Loucy (cell line): ENCODE measurements around the gene GPRIN2.

ENCODE experiments used
- H2AFZ ChIP-seq: fragments of 200-600 bp; sonication (generic); 2 replicates; pipeline ENCODE4 v1.6.0; 2016; ENCODE audit warnings: antibody characterized with exemption, mild to moderate bottlenecking, low read length, moderate library complexity
- H3F3A ChIP-seq: fragments of 200-600 bp; 2 replicates; pipeline ENCODE4 v1.6.0; 2016; ENCODE audit warnings: antibody characterized with exemption, low read depth, mild to moderate bottlenecking
- H3K27me3 ChIP-seq: fragments of 200-600 bp; sonication (generic); 2 replicates; pipeline ENCODE4 v1.6.1; 2014; ENCODE audit warnings: low read length, mild to moderate bottlenecking; ENCODE audit not compliant: insufficient read depth, poor library complexity, severe bottlenecking
- H3K36me3 ChIP-seq: fragments of 200-600 bp; sonication (generic); 2 replicates; pipeline ENCODE4 v1.6.1; 2016; ENCODE audit warnings: low read length; ENCODE audit not compliant: insufficient read depth
- H3K4me1 ChIP-seq: fragments of 200-600 bp; sonication (generic); 2 replicates; pipeline ENCODE4 v1.5.1; 2014; ENCODE audit warnings: low read length, mild to moderate bottlenecking; ENCODE audit not compliant: insufficient read depth, poor library complexity, severe bottlenecking
- H3K4me2 ChIP-seq: fragments of 200-600 bp; sonication (generic); 2 replicates; pipeline ENCODE4 v1.6.0; 2014; ENCODE audit warnings: antibody characterized with exemption, low read length, low read depth, mild to moderate bottlenecking; ENCODE audit not compliant: poor library complexity, severe bottlenecking
- H3K4me3 ChIP-seq: fragments of 200-600 bp; sonication (generic); 2 replicates; pipeline ENCODE4 v1.5.1; 2014; ENCODE audit warnings: low read length, mild to moderate bottlenecking, mixed read lengths; ENCODE audit not compliant: poor library complexity, severe bottlenecking
- H3K79me2 ChIP-seq: fragments of 200-600 bp; sonication (generic); 2 replicates; pipeline ENCODE4 v1.6.1; 2014; ENCODE audit warnings: low read length; ENCODE audit not compliant: insufficient read depth
- H3K9ac ChIP-seq: fragments of 200-600 bp; sonication (generic); 2 replicates; pipeline ENCODE4 v1.6.0; 2014; ENCODE audit warnings: mild to moderate bottlenecking, low read depth, low read length, moderate library complexity; ENCODE audit not compliant: poor library complexity, severe bottlenecking
- H3K9me2 ChIP-seq: fragments of 200-600 bp; sonication (generic); replicated peaks from 2 replicates; pipeline ENCODE4 v1.6.1; 2016; ENCODE audit warnings: low read depth, low read length, mixed read lengths
- H3K9me3 ChIP-seq: fragments of 200-600 bp; sonication (generic); 2 replicates; pipeline ENCODE4 v1.6.1; 2014; ENCODE audit warnings: mild to moderate bottlenecking, antibody characterized with exemption, low read length, low read depth; ENCODE audit not compliant: insufficient read depth
- H4K20me1 ChIP-seq: fragments of 200-600 bp; sonication (generic); 2 replicates; pipeline ENCODE4 v1.6.0; 2014; ENCODE audit warnings: antibody characterized with exemption, low read length, mild to moderate bottlenecking; ENCODE audit not compliant: insufficient read depth, poor library complexity, severe bottlenecking
- EZH2phosphoT487 ChIP-seq: fragments of 200-600 bp; IDR thresholded peaks from 2 replicates; pipeline ENCODE4 v1.6.1; 2018; ENCODE audit warnings: antibody characterized with exemption, mild to moderate bottlenecking, moderate library complexity, borderline replicate concordance
- TF ChIP-seq, protein P1 (sequence below): fragments of 200-600 bp; sonication (generic); conservative IDR thresholded peaks from 2 replicates; pipeline ENCODE4 v1.5.1; 2014; ENCODE audit warnings: mild to moderate bottlenecking, antibody characterized with exemption, low read length

The GPRIN2 gene

DNA sequence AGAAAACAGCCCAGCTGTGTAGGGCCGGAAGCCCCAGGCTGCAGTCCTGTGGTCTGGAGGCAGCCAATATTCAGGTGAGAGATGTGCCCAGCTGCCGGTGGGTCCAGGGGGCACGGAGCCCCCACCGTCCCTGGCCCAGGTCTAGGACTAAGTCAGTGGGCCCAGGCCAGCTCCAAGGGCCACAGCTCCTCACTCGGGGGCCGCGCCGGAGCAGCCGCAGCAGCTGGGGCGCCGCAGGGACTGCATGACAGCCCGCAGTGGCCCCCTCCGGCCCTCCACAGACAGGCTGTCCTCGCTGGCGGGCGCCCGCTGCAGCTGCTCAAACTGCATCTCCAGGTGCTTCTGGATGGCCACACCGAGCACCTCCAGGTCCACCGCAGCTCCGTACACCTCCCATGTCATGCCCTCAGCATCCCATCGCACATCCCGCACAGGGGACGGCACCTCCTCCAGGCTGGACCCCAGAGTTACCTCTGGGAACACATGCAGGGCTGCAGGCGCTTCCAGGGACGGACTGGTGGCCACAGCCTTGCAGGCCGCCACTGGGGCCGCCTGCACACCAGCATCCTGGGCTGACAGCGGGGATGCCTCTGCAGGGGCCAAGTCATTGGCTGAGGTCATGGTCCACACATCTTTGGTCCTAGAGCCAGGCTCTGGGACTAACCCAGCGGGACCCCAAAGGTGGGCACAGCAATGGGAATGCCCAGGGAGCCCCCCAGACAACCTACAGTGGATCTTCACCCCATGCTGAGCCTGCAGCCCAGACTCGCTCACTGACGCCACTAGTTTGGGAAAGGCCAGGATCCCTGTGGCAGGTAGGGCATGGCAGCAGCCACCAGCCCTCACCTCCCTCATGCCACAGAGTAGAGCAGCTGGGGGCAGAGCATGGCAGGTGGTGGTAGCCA, 7.0 kb downstream of the GPRIN2 start:
- Histone ChIP-seq H3K36me3 (no peaks in the 10 kb centered on the region), H3F3A (no peaks in the 10 kb centered on the region), H3K4me1 (no peaks in the 10 kb centered on the region), H3K4me3 (no peak overlapping the region), H4K20me1 (no peaks in the 10 kb centered on the region), H3K27me3 (no peaks in the 10 kb centered on the region), H2AFZ (no peak overlapping the region), H3K4me2 (no peak overlapping the region), H3K9me3 (no peaks in the 10 kb centered on the region), H3K9ac (no peak overlapping the region), H3K9me2 (no peaks in the 10 kb centered on the region), H3K79me2 (no peaks in the 10 kb centered on the region)
- TF ChIP-seq, protein P1, sequence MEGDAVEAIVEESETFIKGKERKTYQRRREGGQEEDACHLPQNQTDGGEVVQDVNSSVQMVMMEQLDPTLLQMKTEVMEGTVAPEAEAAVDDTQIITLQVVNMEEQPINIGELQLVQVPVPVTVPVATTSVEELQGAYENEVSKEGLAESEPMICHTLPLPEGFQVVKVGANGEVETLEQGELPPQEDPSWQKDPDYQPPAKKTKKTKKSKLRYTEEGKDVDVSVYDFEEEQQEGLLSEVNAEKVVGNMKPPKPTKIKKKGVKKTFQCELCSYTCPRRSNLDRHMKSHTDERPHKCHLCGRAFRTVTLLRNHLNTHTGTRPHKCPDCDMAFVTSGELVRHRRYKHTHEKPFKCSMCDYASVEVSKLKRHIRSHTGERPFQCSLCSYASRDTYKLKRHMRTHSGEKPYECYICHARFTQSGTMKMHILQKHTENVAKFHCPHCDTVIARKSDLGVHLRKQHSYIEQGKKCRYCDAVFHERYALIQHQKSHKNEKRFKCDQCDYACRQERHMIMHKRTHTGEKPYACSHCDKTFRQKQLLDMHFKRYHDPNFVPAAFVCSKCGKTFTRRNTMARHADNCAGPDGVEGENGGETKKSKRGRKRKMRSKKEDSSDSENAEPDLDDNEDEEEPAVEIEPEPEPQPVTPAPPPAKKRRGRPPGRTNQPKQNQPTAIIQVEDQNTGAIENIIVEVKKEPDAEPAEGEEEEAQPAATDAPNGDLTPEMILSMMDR, result no peak
- TF ChIP-seq EZH2phosphoT487, result no peak

DNA sequence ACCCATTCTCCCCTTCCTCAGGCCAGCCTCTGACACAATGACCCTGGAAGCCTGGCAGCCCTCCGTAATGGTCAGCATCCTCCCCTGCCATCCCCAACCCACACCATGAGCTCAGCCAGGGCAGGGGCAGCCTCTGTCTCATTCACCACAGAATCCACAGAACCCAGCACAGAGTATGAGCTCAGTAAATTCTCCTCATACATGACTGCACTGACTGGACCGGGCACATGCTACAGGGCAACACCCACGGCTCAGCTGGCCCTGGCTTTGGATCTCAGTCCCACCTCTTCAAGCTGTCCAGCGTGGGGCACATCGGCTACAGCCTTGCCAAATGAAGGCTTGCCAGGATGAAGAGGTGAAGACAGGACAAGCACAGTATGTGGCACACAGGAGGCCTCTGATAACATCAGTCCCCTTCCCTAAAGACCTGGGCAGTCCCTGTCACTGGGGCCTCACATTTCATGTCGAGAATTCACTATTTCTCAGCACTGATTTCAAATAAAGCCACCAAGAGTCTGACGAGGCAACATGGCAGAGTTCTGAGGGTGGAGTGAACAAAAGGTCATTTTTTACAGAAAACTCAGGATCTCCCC, 7.9 kb downstream of the GPRIN2 start:
- Histone ChIP-seq H3K36me3 (no peaks in the 10 kb centered on the region), H3K9me3 (no peaks in the 10 kb centered on the region), H3K27me3 (no peaks in the 10 kb centered on the region), H3F3A (no peaks in the 10 kb centered on the region), H3K4me3 (no peak overlapping the region), H3K79me2 (no peaks in the 10 kb centered on the region), H3K4me1 (no peaks in the 10 kb centered on the region), H4K20me1 (no peaks in the 10 kb centered on the region), H3K4me2 (no peak overlapping the region), H2AFZ (no peak overlapping the region), H3K9ac (no peak overlapping the region), H3K9me2 (no peaks in the 10 kb centered on the region)
- no peak for TF ChIP-seq EZH2phosphoT487
- TF ChIP-seq, protein P1, result no peak

DNA sequence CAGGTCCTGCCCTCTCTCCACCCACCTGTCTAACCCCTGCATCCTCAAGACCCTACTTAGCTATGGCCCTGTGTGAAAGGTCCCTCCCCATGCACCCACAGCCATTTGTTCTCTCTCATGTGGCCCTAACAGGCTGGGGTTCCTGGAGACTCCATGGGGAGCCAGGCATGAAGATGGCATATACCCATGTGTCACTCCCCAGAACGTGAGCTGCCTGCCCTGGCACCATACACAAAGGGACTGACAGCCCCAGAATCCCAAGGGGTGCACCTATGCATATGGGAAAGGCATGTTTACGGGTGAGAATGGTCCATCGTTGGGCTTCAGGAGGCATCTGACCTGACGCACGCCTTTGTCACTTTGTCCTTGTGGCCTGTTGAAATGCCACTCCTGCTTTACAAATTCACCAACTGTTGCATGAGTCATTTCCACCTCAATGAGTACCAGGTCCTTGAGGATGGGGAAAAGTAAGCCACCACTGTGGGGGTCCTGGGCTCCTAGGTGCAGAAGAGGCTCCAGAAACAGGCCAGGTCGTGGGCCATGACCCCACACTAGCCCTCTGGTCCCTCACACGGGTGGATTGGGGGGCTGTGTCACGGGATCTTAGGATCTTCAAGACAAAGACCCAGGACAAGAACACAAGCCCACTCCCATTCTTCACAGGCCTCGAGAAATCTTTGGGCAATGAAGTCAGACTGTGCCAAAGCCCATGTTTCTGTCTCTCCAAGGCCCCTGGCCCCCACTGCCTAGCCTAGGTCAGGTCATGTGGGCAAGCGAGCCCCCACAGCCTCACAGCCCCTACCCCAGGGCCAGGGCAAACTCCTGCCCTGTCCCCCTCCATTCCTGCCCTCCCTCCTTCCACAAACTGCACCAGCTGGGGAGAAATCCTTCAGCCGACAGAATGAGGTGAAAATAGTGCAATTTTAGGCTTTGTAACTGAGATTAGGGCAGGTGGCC, 8.6 kb downstream of the GPRIN2 start:
- Histone ChIP-seq H3K79me2 (no peaks in the 10 kb centered on the region), H3K9me3 (no peaks in the 10 kb centered on the region), H3K9ac (no peak overlapping the region), H3K4me1 (no peaks in the 10 kb centered on the region), H2AFZ (no peak overlapping the region), H3K4me2 (no peak overlapping the region), H3K27me3 (no peaks in the 10 kb centered on the region), H3K9me2 (no peaks in the 10 kb centered on the region), H4K20me1 (no peaks in the 10 kb centered on the region), H3F3A (no peaks in the 10 kb centered on the region), H3K4me3 (no peak overlapping the region), H3K36me3 (no peaks in the 10 kb centered on the region)
- TF ChIP-seq EZH2phosphoT487, result no peak
- TF ChIP-seq, protein P1, result no peak
